Breast epithelium (tissue), 3 donors: ENCODE data around the gene TOLLIP.

Source experiments
- CTCF ChIP-seq, 3 donors: fragments of 450-650 bp; IDR thresholded peaks; one replicate each; pipeline ENCODE4 v1.5.1; 2016 to 2017; ENCODE audit warnings: antibody characterized with exemption in 3 of 3, mild to moderate bottlenecking in 3 of 3, moderate library complexity in 3 of 3
- POLR2A ChIP-seq: fragments of 450-650 bp; IDR thresholded peaks from one replicate; pipeline ENCODE4 v1.6.1; 2016; ENCODE audit warnings: antibody characterized with exemption, mild to moderate bottlenecking, moderate library complexity

GRCh38 chr11:1233351-1234053, 75.9 kb downstream of the TOLLIP start:
- TF ChIP-seq CTCF (IDR thresholded peaks at IDR 0.05): no peak
- no peak for TF ChIP-seq POLR2A
